GF-D8 (cell line): ENCODE data around the gene OR10H1.
A peak's percentile ranks its signal among the peaks of the same experiment; 100 is the strongest.
"Not testable (repeated sequence)": the region's sequence is repeated elsewhere in the genome, so short reads cannot be mapped to it uniquely, and the experiment has no call there.

Source experiments
- DNase-seq: peaks from one replicate; lab custom pipeline; 2025; lab: John Stamatoyannopoulos, UW

Gene OR10H1

GRCh38 chr19:15815306-15815705 lies at the start of gene OR10H1:
Gene OR10H1, minus strand, starts transcription at chr19:15815664. Its CDS starts 7,627 bp downstream, at chr19:15808037.
- no peak for DNase-seq

GRCh38 chr19:15864824-15865223 lies 49.4 kb upstream of the OR10H1 start:
- peak; percentile 62 for DNase-seq

GRCh38 chr19:15863272-15863671 lies 47.8 kb upstream of the OR10H1 start:
- DNase-seq: no peak

GRCh38 chr19:15862444-15862843 lies 47.0 kb upstream of the OR10H1 start:
- no peak for DNase-seq

GRCh38 chr19:15860522-15860921 lies 45.1 kb upstream of the OR10H1 start:
- DNase-seq: no peak

GRCh38 chr19:15859187-15859586 lies 43.7 kb upstream of the OR10H1 start:
- no peak for DNase-seq

GRCh38 chr19:15850385-15850784 lies 34.9 kb upstream of the OR10H1 start:
- DNase-seq: no peak

GRCh38 chr19:15846923-15847322 lies 31.5 kb upstream of the OR10H1 start:
- no peak for DNase-seq

GRCh38 chr19:15843894-15844222 lies 28.4 kb upstream of the OR10H1 start:
- DNase-seq: peak; percentile 25

GRCh38 chr19:15843203-15843893 lies 27.9 kb upstream of the OR10H1 start:
- no peak for DNase-seq

- DNase-seq: no peak
Observed at GRCh38 chr19:15841875-15842569, 26.6 kb upstream of the OR10H1 start.

GRCh38 chr19:15840833-15841232 lies 25.4 kb upstream of the OR10H1 start:
- no peak for DNase-seq

- DNase-seq: not testable (repeated sequence)
Observed at GRCh38 chr19:15839888-15840287, 24.4 kb upstream of the OR10H1 start.

- no peak for DNase-seq
Observed at GRCh38 chr19:15838351-15838750, 22.9 kb upstream of the OR10H1 start.

GRCh38 chr19:15837221-15837731 lies 21.8 kb upstream of the OR10H1 start:
- peak; percentile 77 for DNase-seq

- DNase-seq: peak; percentile 97
Observed at GRCh38 chr19:15836330-15837220, 21.1 kb upstream of the OR10H1 start.

GRCh38 chr19:15835565-15836329 lies 20.3 kb upstream of the OR10H1 start:
- DNase-seq: peak; percentile 43

GRCh38 chr19:15834232-15834631 lies 18.8 kb upstream of the OR10H1 start:
- DNase-seq: not testable (repeated sequence)

- DNase-seq: no peak
Observed at GRCh38 chr19:15831626-15832025, 16.2 kb upstream of the OR10H1 start.

- DNase-seq: no peak
Observed at GRCh38 chr19:15829786-15830185, 14.3 kb upstream of the OR10H1 start.

- DNase-seq: no peak
Observed at GRCh38 chr19:15829306-15829698, 13.8 kb upstream of the OR10H1 start.
